IMR-90 (cell line): ENCODE results near the gene DEDD2.

Experiments
- BHLHE40 ChIP-seq: fragments of 150-350 bp; IDR thresholded peaks from 2 replicates; pipeline ENCODE4 v1.6.1; 2016; ENCODE audit warnings: mild to moderate bottlenecking, low read depth, low read length
- CTCF ChIP-seq: conservative IDR thresholded peaks from 2 replicates; pipeline ENCODE4 v1.5.1; 2012; ENCODE audit warnings: mild to moderate bottlenecking, low read depth, low read length, improper control_type of control experiment
- ELK1 ChIP-seq: fragments of 150-350 bp; IDR thresholded peaks from 2 replicates; pipeline ENCODE4 v1.6.1; 2016; ENCODE audit warnings: low read depth, mild to moderate bottlenecking, low read length, moderate library complexity, borderline replicate concordance
- MAZ ChIP-seq: IDR thresholded peaks from 2 replicates; pipeline ENCODE4 v1.6.1; 2012; ENCODE audit warnings: low read depth, mild to moderate bottlenecking, low read length, improper control_type of control experiment, moderate library complexity, borderline replicate concordance
- MXI1 ChIP-seq: IDR thresholded peaks from 2 replicates; pipeline ENCODE4 v1.6.1; 2012; ENCODE audit warnings: low read depth, mild to moderate bottlenecking, low read length, moderate library complexity, borderline replicate concordance
- NFE2L2 ChIP-seq: fragments of 150-350 bp; IDR thresholded peaks from 2 replicates; pipeline ENCODE4 v1.6.1; 2016; ENCODE audit warnings: low read depth, mild to moderate bottlenecking, low read length
- POLR2A ChIP-seq: IDR thresholded peaks from 2 replicates; pipeline ENCODE4 v1.6.1; 2012; ENCODE audit warnings: mild to moderate bottlenecking, low read depth, low read length
- RAD21 ChIP-seq: IDR thresholded peaks from 2 replicates; pipeline ENCODE4 v1.6.1; 2012; ENCODE audit warnings: low read length, improper control_type of control experiment
- RFX5 ChIP-seq: IDR thresholded peaks from 2 replicates; pipeline ENCODE4 v1.8.0; 2012; ENCODE audit warnings: low read depth, mild to moderate bottlenecking, low read length, moderate library complexity
- SMC3 ChIP-seq: fragments of 150-350 bp; IDR thresholded peaks from 2 replicates; pipeline ENCODE4 v1.6.1; 2016; ENCODE audit warnings: low read depth, mild to moderate bottlenecking, antibody characterized with exemption, low read length, moderate library complexity
- USF2 ChIP-seq: fragments of 150-350 bp; IDR thresholded peaks from 2 replicates; pipeline ENCODE4 v1.6.1; 2017; ENCODE audit warnings: mild to moderate bottlenecking, antibody characterized with exemption, low read length, low read depth

GRCh38 chr19:42229855-42230351 is 12.4 kb upstream of the DEDD2 start:
- TF ChIP-seq CTCF, result no peak
- no peak for TF ChIP-seq SMC3
- TF ChIP-seq MAZ, result no peak
- TF ChIP-seq MXI1, result no peak
- no peak for TF ChIP-seq NFE2L2
- TF ChIP-seq POLR2A, result no peak
- no peak for TF ChIP-seq USF2
- TF ChIP-seq ELK1, result no peak
- TF ChIP-seq RFX5, result no peak
- TF ChIP-seq RAD21, result no peak
- TF ChIP-seq BHLHE40, result no peak
